Thyroid gland (tissue), 4 donors: Measurements from ENCODE around the gene RNF220. TPM values are rescaled to one million over a fixed set of nuclear protein-coding genes. Genes with fewer than 3 reads are reported as not detected.

Source experiments
- DNase-seq, 2 donors: peaks; one replicate each; pipeline ENCODE4 v3.0.0-alpha.2; 2019
- H3K27ac ChIP-seq, 3 donors: fragments of 200-600 bp; sonication (generic); 1 replicate in 2 of 3; 2 replicates in 1 of 3; pipeline ENCODE4 v1.5.1; 2016 to 2019; ENCODE audit warnings: mild to moderate bottlenecking in 1 of 3, moderate library complexity in 1 of 3
- H3K27me3 ChIP-seq: fragments of 200-600 bp; sonication (generic); one replicate; pipeline ENCODE4 v1.5.1; 2019
- H3K36me3 ChIP-seq, 2 donors: fragments of 200-600 bp; sonication (generic); one replicate each; pipeline ENCODE4 v1.5.1; 2016 to 2019
- H3K4me1 ChIP-seq, 2 donors: fragments of 200-600 bp; sonication (generic); one replicate each; pipeline ENCODE4 v1.5.1; 2017 to 2019
- H3K4me3 ChIP-seq, 3 donors: fragments of 200-600 bp; sonication (generic); replicated peaks in 1 of 3; 1 replicate in 2 of 3; 2 replicates in 1 of 3; pipeline ENCODE4 v1.5.1; 2016; ENCODE audit warnings: mild to moderate bottlenecking in 1 of 3
- H3K9me3 ChIP-seq: fragments of 200-600 bp; sonication (generic); one replicate; pipeline ENCODE4 v1.5.1; 2017
- POLR2A ChIP-seq, 2 donors: fragments of 450-650 bp; IDR thresholded peaks; one replicate each; pipeline ENCODE4 v1.6.1; 2017; ENCODE audit warnings: antibody characterized with exemption in 2 of 2, mild to moderate bottlenecking in 2 of 2, moderate library complexity in 1 of 2
- WGBS, 2 donors: methylation state at CpG; one replicate each; pipeline ENCODE4 v1.1.5; 2017; 5-methylcytosine and 5-hydroxymethylcytosine counted together
- intact Hi-C: fragments of 100-400 bp; cut with DNase I; formaldehyde crosslinking; loops from one replicate; pipeline ENCODE4 v1.15.1; 2023
- total RNA-seq, 4 donors: library from RNA; depleted of rRNA; stranded (reverse); fragments of >200 nt; gene quantifications; one replicate each; pipeline ENCODE4 v1.2.3, GENCODE V29; 2016
- TF ChIP-seq, protein P1 (sequence below), 6 experiments: fragments of 200-600 bp in 3 of 6; fragments of 450-650 bp in 3 of 6; sonication (generic) in 3 of 6; IDR thresholded peaks; one replicate each; pipeline ENCODE4 v1.5.1; 2016 to 2019; ENCODE audit warnings: antibody characterized with exemption in 6 of 6, mild to moderate bottlenecking in 2 of 6, inconsistent platforms in 1 of 6, moderate library complexity in 1 of 6

RNF220 gene
- total RNA-seq, 4 donors from 2014 or later, result 88.7 to 117 (median 102) TPM

DNA sequence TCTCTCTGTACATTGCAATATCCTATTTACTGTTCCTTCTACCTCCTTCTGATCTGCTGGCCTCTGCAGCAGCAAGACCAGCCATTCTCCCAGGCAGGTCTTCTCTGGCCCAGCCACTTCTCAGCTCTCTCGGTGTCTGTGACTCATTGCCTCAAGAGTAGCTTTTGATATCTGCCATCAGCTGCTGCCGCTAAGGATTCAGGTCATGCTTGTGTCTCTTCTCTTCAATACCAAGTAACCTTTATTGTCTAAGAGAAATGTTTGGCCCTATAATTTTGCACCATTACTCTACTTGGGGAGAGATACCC, 167.5 kb downstream of the RNF220 start:
- no peaks in the 10 kb centered on the region for H3K9me3 ChIP-seq
- H3K4me1 ChIP-seq, result no peaks in the 10 kb centered on the region
- intact Hi-C loops, result no loop called here
- no peak overlapping the region for H3K4me3 ChIP-seq
- H3K27ac ChIP-seq, result no peak overlapping the region
- WGBS, 2 donors, result 85% methylated on average over 2 of the region's 2 CpGs
- no peaks in the 10 kb centered on the region for H3K27me3 ChIP-seq
- H3K36me3 ChIP-seq, result no peaks in the 10 kb centered on the region
- no peak for TF ChIP-seq POLR2A (IDR thresholded peaks at IDR 0.05)
- TF ChIP-seq, protein P1, sequence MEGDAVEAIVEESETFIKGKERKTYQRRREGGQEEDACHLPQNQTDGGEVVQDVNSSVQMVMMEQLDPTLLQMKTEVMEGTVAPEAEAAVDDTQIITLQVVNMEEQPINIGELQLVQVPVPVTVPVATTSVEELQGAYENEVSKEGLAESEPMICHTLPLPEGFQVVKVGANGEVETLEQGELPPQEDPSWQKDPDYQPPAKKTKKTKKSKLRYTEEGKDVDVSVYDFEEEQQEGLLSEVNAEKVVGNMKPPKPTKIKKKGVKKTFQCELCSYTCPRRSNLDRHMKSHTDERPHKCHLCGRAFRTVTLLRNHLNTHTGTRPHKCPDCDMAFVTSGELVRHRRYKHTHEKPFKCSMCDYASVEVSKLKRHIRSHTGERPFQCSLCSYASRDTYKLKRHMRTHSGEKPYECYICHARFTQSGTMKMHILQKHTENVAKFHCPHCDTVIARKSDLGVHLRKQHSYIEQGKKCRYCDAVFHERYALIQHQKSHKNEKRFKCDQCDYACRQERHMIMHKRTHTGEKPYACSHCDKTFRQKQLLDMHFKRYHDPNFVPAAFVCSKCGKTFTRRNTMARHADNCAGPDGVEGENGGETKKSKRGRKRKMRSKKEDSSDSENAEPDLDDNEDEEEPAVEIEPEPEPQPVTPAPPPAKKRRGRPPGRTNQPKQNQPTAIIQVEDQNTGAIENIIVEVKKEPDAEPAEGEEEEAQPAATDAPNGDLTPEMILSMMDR (IDR thresholded peaks at IDR 0.05), result no peak
- no peak for DNase-seq

DNA sequence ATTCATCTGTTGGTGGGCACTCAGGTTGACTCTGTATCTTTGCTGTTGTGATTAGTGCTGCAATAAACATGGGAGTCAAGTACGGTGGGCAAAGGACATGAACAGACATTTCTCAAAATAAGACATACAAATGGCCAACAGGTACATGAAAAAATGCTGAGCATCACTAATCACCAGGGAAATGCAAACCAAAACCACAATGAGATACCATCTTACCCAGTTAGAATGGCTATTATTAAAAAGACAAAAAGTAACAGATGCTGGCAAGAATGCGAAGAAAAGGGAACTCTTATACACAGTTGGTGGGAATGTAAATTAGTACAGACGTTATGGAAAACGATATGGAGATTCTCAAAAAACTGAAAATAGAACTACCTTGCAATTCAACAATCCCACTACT, 170.3 kb downstream of the RNF220 start:
- no peaks in the 10 kb centered on the region for H3K27me3 ChIP-seq
- no peaks in the 10 kb centered on the region for H3K4me1 ChIP-seq
- 83% methylated on average over 4 of the region's 4 CpGs for WGBS, 2 donors
- intact Hi-C loops, result no loop called here
- H3K9me3 ChIP-seq, result no peaks in the 10 kb centered on the region
- H3K4me3 ChIP-seq, result no peak overlapping the region
- H3K27ac ChIP-seq, result no peak overlapping the region
- no peaks in the 10 kb centered on the region for H3K36me3 ChIP-seq
- TF ChIP-seq POLR2A (IDR thresholded peaks at IDR 0.05), result no peak
- TF ChIP-seq, protein P1 (IDR thresholded peaks at IDR 0.05), result no peak
- no peak for DNase-seq

DNA sequence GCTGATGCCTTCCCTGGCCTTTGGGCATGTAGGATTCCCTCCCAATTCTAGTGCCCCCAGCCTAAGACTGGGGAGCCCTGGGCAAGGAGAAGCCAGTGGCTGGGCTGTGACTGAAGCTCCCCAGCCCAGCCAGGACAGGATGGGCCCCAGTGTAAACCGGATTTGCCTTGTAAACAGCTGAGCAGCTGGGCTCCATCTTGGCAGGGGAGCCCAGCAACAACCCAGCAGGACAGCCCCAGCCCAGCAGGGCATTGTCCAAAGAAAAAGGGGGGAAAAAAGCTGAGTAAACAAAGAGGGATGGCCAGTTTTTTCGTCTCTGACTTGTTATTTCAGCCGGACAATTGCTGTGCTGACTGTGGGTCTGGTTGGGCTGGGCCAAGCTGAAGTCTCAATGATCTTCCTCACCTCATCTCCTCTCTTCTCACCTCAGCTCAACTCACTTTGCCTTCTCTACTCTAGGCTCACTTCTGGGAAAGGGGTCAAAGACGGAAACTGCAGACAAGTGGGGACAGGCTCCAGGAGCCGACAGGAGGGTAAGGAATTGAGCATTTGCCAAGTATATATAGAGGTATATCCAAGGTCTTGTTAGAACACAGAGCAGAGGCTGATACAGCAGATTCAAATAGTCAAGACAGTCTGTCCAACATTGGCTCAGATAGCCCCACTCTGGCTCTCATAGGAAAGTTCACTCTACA, 171.5 kb downstream of the RNF220 start:
- no peaks in the 10 kb centered on the region for H3K9me3 ChIP-seq
- H3K4me3 ChIP-seq, result no peak overlapping the region
- DNase-seq, result no peak
- H3K27ac ChIP-seq, result no peak overlapping the region
- H3K27me3 ChIP-seq, result no peaks in the 10 kb centered on the region
- WGBS, 2 donors, result 40 to 44% methylated on average over 5 of the region's 5 CpGs
- no peaks in the 10 kb centered on the region for H3K4me1 ChIP-seq
- H3K36me3 ChIP-seq, result no peaks in the 10 kb centered on the region
- TF ChIP-seq, protein P1 (IDR thresholded peaks at IDR 0.05), result no peak
- TF ChIP-seq POLR2A (IDR thresholded peaks at IDR 0.05), result no peak
- intact Hi-C loops, result no loop called here

DNA sequence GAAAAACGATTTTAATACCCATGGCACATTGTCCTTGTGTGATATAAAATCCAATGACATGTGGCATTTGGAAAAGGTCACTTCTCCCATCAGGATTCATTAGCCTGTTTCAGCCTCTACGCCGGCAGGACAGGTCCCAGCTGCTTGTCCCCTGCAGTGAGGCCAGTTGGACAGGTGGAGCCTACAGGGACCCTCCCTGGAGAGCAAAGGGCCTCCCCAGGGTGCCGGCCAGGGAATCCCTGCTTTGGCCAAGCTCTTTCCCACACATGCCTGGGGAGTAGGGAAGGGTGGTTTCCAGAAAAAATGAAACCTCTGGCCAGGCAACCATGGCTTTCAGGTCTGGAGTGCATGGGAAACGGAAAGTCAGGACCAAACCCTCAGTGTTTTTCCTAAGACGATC, 176.2 kb downstream of the RNF220 start:
- Histone ChIP-seq H3K9me3 (no peaks in the 10 kb centered on the region), H3K36me3 (no peaks in the 10 kb centered on the region), H3K27me3 (no peaks in the 10 kb centered on the region), H3K27ac (no peak overlapping the region), H3K4me1 (no peaks in the 10 kb centered on the region), H3K4me3 (no peak overlapping the region)
- TF ChIP-seq, protein P1 (IDR thresholded peaks at IDR 0.05), result no peak
- TF ChIP-seq POLR2A (IDR thresholded peaks at IDR 0.05), result no peak
- intact Hi-C loops, result no loop called here
- WGBS, 2 donors, result 81 to 88% methylated on average over 6 of the region's 6 CpGs
- no peak for DNase-seq

DNA sequence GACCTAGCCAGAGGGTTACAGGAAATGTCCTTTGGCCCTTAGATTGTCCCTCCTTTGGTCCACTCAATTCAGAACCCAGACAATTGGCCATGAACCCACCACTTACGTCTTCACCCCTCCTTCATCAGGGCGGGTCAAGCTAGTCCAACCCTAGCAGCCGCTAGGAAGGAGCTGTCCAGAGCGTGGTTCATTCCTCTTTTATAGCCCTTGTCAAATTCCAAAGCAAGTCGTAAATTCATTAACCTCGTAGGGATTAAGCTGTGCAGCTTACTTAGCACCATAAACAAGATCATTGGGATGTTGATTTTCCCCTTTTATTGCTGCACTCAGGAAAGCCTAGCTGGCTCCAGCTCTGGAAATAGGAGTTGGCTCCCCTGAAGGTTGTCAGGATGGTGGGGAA, 179.1 kb downstream of the RNF220 start:
- no peaks in the 10 kb centered on the region for H3K36me3 ChIP-seq
- intact Hi-C loops, result no loop called here
- no peak for DNase-seq
- H3K4me3 ChIP-seq, result no peak overlapping the region
- H3K4me1 ChIP-seq, result no peaks in the 10 kb centered on the region
- no peak overlapping the region for H3K27ac ChIP-seq
- no peaks in the 10 kb centered on the region for H3K9me3 ChIP-seq
- WGBS, 2 donors, result 37 to 48% methylated on average over 6 of the region's 6 CpGs
- TF ChIP-seq, protein P1 (IDR thresholded peaks at IDR 0.05), result no peak
- no peak for TF ChIP-seq POLR2A (IDR thresholded peaks at IDR 0.05)
- no peaks in the 10 kb centered on the region for H3K27me3 ChIP-seq
